Measurements from ENCODE around the gene ENTHD1.
A peak's percentile ranks its signal among the peaks of the same experiment; 100 is the strongest.

ENTHD1 gene

GRCh38 chr22:39938509-39939111 lies 45.0 kb upstream of the ENTHD1 start:
- Histone ChIP-seq H2AFZ (ENCODE audit: low read depth, low read length) (no peak overlapping the region), H3K4me2 (ENCODE audit: insufficient read depth, low read length) (no peak overlapping the region), H3K27me3 (ENCODE audit: insufficient read depth, low read length, poor library complexity) (no peaks in the 10 kb centered on the region), H3K9ac (ENCODE audit: low read depth, low read length) (no peak overlapping the region), H3K27ac (ENCODE audit: low read length) (peak overlapping the region; percentile 19; the same call in 1 of the 2 replicates), H3K79me2 (ENCODE audit: insufficient read depth, low read length) (peaks cover 98% of the 10 kb centered on the region), H4K20me1 (ENCODE audit: insufficient read depth, low read length) (no peaks in the 10 kb centered on the region), H3K9me3 (ENCODE audit: insufficient read depth, low read length, severe bottlenecking) (no peaks in the 10 kb centered on the region), H3K4me1 (ENCODE audit: insufficient read depth, low read length) (peaks cover 49% of the 10 kb centered on the region), H3K4me3 (ENCODE audit: low read depth in 1 of 2, low read length in 2 of 2) (no peak overlapping the region), H3K36me3 (ENCODE audit: insufficient read depth, low read length) (peaks cover 35% of the 10 kb centered on the region)
- no peak for ATAC-seq (ENCODE audit: insufficient read depth, low read depth)
- no peak for DNase-seq
- TF ChIP-seq CTCF (IDR thresholded peaks at IDR 0.05; ENCODE audit: borderline replicate concordance, extremely low read depth, low read length, poor library complexity, severe bottlenecking) (no peak), EZH2 (IDR thresholded peaks at IDR 0.05; ENCODE audit: borderline replicate concordance, low read depth, low read length, severe bottlenecking) (no peak)

- DNase-seq (no peak), ATAC-seq (ENCODE audit: insufficient read depth, low read depth) (no peak)
- Histone ChIP-seq H2AFZ (ENCODE audit: low read depth, low read length) (no peak overlapping the region), H3K4me1 (ENCODE audit: insufficient read depth, low read length) (peaks cover 48% of the 10 kb centered on the region), H3K4me3 (ENCODE audit: low read depth in 1 of 2, low read length in 2 of 2) (no peak overlapping the region), H3K79me2 (ENCODE audit: insufficient read depth, low read length) (peaks cover 98% of the 10 kb centered on the region), H4K20me1 (ENCODE audit: insufficient read depth, low read length) (no peaks in the 10 kb centered on the region), H3K36me3 (ENCODE audit: insufficient read depth, low read length) (peaks cover 35% of the 10 kb centered on the region), H3K27ac (ENCODE audit: low read length) (peak overlapping the region; percentile 19; the same call in 1 of the 2 replicates), H3K27me3 (ENCODE audit: insufficient read depth, low read length, poor library complexity) (no peaks in the 10 kb centered on the region), H3K9ac (ENCODE audit: low read depth, low read length) (no peak overlapping the region), H3K4me2 (ENCODE audit: insufficient read depth, low read length) (no peak overlapping the region), H3K9me3 (ENCODE audit: insufficient read depth, low read length, severe bottlenecking) (no peaks in the 10 kb centered on the region)
- TF ChIP-seq EZH2 (IDR thresholded peaks at IDR 0.05; ENCODE audit: borderline replicate concordance, low read depth, low read length, severe bottlenecking) (no peak), CTCF (IDR thresholded peaks at IDR 0.05; ENCODE audit: borderline replicate concordance, extremely low read depth, low read length, poor library complexity, severe bottlenecking) (no peak)
Observed at GRCh38 chr22:39937906-39938305, 44.3 kb upstream of the ENTHD1 start.

GRCh38 chr22:39936523-39937145 lies 43.1 kb upstream of the ENTHD1 start:
- Histone ChIP-seq H3K27ac (ENCODE audit: low read length) (peak overlapping the region; percentile 27; the same call in 1 of the 2 replicates), H3K4me2 (ENCODE audit: insufficient read depth, low read length) (no peak overlapping the region), H3K9ac (ENCODE audit: low read depth, low read length) (no peak overlapping the region), H3K36me3 (ENCODE audit: insufficient read depth, low read length) (peaks cover 32% of the 10 kb centered on the region), H3K27me3 (ENCODE audit: insufficient read depth, low read length, poor library complexity) (no peaks in the 10 kb centered on the region), H4K20me1 (ENCODE audit: insufficient read depth, low read length) (no peaks in the 10 kb centered on the region), H3K9me3 (ENCODE audit: insufficient read depth, low read length, severe bottlenecking) (no peaks in the 10 kb centered on the region), H3K79me2 (ENCODE audit: insufficient read depth, low read length) (peaks cover 98% of the 10 kb centered on the region), H3K4me3 (ENCODE audit: low read depth in 1 of 2, low read length in 2 of 2) (no peak overlapping the region), H2AFZ (ENCODE audit: low read depth, low read length) (no peak overlapping the region), H3K4me1 (ENCODE audit: insufficient read depth, low read length) (peaks cover 47% of the 10 kb centered on the region)
- DNase-seq (no peak), ATAC-seq (ENCODE audit: insufficient read depth, low read depth) (no peak)
- TF ChIP-seq CTCF (IDR thresholded peaks at IDR 0.05; ENCODE audit: borderline replicate concordance, extremely low read depth, low read length, poor library complexity, severe bottlenecking) (no peak), EZH2 (IDR thresholded peaks at IDR 0.05; ENCODE audit: borderline replicate concordance, low read depth, low read length, severe bottlenecking) (no peak)
